Rectal smooth muscle tissue (tissue), 1 donor: ENCODE measurements around the gene KCTD21.
A peak's percentile ranks its signal among the peaks of the same experiment; 100 is the strongest.

ENCODE experiments used
- H3K27ac ChIP-seq: one replicate; pipeline ENCODE4 v1.7.0; 2013; ENCODE audit warnings: low read depth, low read length, inconsistent platforms
- H3K27me3 ChIP-seq: one replicate; pipeline ENCODE4 v1.7.0; 2013; ENCODE audit warnings: low read length; ENCODE audit not compliant: control insufficient read depth, insufficient read depth
- H3K36me3 ChIP-seq: one replicate; pipeline ENCODE4 v1.7.0; 2013; ENCODE audit warnings: low read length; ENCODE audit not compliant: control insufficient read depth, insufficient read depth
- H3K4me1 ChIP-seq: one replicate; pipeline ENCODE4 v1.7.0; 2013; ENCODE audit warnings: low read length; ENCODE audit not compliant: control insufficient read depth, insufficient read depth
- H3K4me3 ChIP-seq: one replicate; pipeline ENCODE4 v1.7.0; 2013; ENCODE audit warnings: low read length
- H3K9ac ChIP-seq: one replicate; pipeline ENCODE4 v1.7.0; 2013; ENCODE audit warnings: low read length

The KCTD21 gene

GRCh38 chr11:78156127-78156844, 32.1 kb downstream of the KCTD21 start:
- H3K4me3 ChIP-seq: no peak overlapping the region
- H3K36me3 ChIP-seq: no peaks in the 10 kb centered on the region
- H3K27ac ChIP-seq: no peak overlapping the region
- H3K9ac ChIP-seq: no peak overlapping the region
- no peaks in the 10 kb centered on the region for H3K27me3 ChIP-seq
- peaks cover 10% of the 10 kb centered on the region for H3K4me1 ChIP-seq

- Histone ChIP-seq H3K27ac (no peak overlapping the region), H3K36me3 (no peaks in the 10 kb centered on the region), H3K4me3 (no peak overlapping the region), H3K4me1 (no peaks in the 10 kb centered on the region), H3K27me3 (no peaks in the 10 kb centered on the region), H3K9ac (no peak overlapping the region)
Observed at GRCh38 chr11:78151804-78152203, 36.6 kb downstream of the KCTD21 start.

- no peaks in the 10 kb centered on the region for H3K4me1 ChIP-seq
Observed at GRCh38 chr11:78150754-78151153, 37.7 kb downstream of the KCTD21 start.

GRCh38 chr11:78150346-78150745, 38.1 kb downstream of the KCTD21 start:
- Histone ChIP-seq H3K36me3 (no peaks in the 10 kb centered on the region), H3K27ac (no peak overlapping the region), H3K4me1 (no peaks in the 10 kb centered on the region), H3K4me3 (no peak overlapping the region), H3K9ac (no peak overlapping the region), H3K27me3 (no peaks in the 10 kb centered on the region)

More at GRCh38 chr11:78150754-78151153, 37.7 kb downstream of the KCTD21 start:
- Histone ChIP-seq H3K9ac (no peak overlapping the region), H3K4me3 (no peak overlapping the region), H3K27me3 (no peaks in the 10 kb centered on the region), H3K27ac (no peak overlapping the region), H3K36me3 (no peaks in the 10 kb centered on the region)

- Histone ChIP-seq H3K27ac (no peak overlapping the region), H3K4me3 (no peak overlapping the region), H3K4me1 (no peaks in the 10 kb centered on the region), H3K9ac (no peak overlapping the region), H3K36me3 (no peaks in the 10 kb centered on the region), H3K27me3 (no peaks in the 10 kb centered on the region)
Observed at GRCh38 chr11:78149646-78150045, 38.8 kb downstream of the KCTD21 start.

- Histone ChIP-seq H3K9ac (no peak overlapping the region), H3K36me3 (no peaks in the 10 kb centered on the region), H3K4me3 (no peak overlapping the region), H3K4me1 (no peaks in the 10 kb centered on the region), H3K27ac (no peak overlapping the region), H3K27me3 (no peaks in the 10 kb centered on the region)
Observed at GRCh38 chr11:78147807-78148206, 40.6 kb downstream of the KCTD21 start.

- Histone ChIP-seq H3K4me1 (no peaks in the 10 kb centered on the region), H3K9ac (no peak overlapping the region), H3K27me3 (no peaks in the 10 kb centered on the region), H3K4me3 (no peak overlapping the region), H3K36me3 (no peaks in the 10 kb centered on the region), H3K27ac (no peak overlapping the region)
Observed at GRCh38 chr11:78145511-78146025, 42.9 kb downstream of the KCTD21 start.

- Histone ChIP-seq H3K4me3 (peak overlapping the region; percentile 77), H3K4me1 (peaks cover 5% of the 10 kb centered on the region), H3K27me3 (no peaks in the 10 kb centered on the region), H3K36me3 (no peaks in the 10 kb centered on the region), H3K9ac (no peak overlapping the region), H3K27ac (no peak overlapping the region)
Observed at GRCh38 chr11:78140392-78141077, 47.9 kb downstream of the KCTD21 start.

GRCh38 chr11:78139422-78140391, 48.7 kb downstream of the KCTD21 start, which contains the start of gene ALG8:
Gene ALG8 (minus strand): TSS chr11:78139626. CDS start chr11:78139588, 38 bp downstream.
- no peaks in the 10 kb centered on the region for H3K36me3 ChIP-seq
- peaks cover 5% of the 10 kb centered on the region for H3K4me1 ChIP-seq
- H3K27me3 ChIP-seq: no peaks in the 10 kb centered on the region
- H3K27ac ChIP-seq: peak within 1 kb of the TSS; percentile 31
- H3K4me3 ChIP-seq: peak within 1 kb of the TSS; percentile 77
- peak within 1 kb of the TSS; percentile 46 for H3K9ac ChIP-seq

GRCh38 chr11:78138694-78139421, 49.6 kb downstream of the KCTD21 start:
- Histone ChIP-seq H3K27ac (peak overlapping the region; percentile 31), H3K36me3 (no peaks in the 10 kb centered on the region), H3K27me3 (no peaks in the 10 kb centered on the region), H3K4me3 (peak overlapping the region; percentile 77), H3K9ac (peak overlapping the region; percentile 46), H3K4me1 (peaks cover 5% of the 10 kb centered on the region)

- Histone ChIP-seq H3K4me3 (peak overlapping the region; percentile 77), H3K36me3 (no peaks in the 10 kb centered on the region), H3K27ac (no peak overlapping the region), H3K4me1 (peaks cover 5% of the 10 kb centered on the region), H3K27me3 (no peaks in the 10 kb centered on the region), H3K9ac (no peak overlapping the region)
Observed at GRCh38 chr11:78138291-78138690, 50.1 kb downstream of the KCTD21 start.
